ENCODE measurements around the gene MSLN. TPM values are rescaled to one million over a fixed set of nuclear protein-coding genes. Genes with fewer than 3 reads are reported as not detected.
"Not testable (repeated sequence)": the region's sequence is repeated elsewhere in the genome, so short reads cannot be mapped to it uniquely, and the experiment has no call there.

MSLN gene
- polyA plus RNA-seq, 1 of the 3 experiments (the other 2 are of a cell fraction), result 0.02 TPM

DNA sequence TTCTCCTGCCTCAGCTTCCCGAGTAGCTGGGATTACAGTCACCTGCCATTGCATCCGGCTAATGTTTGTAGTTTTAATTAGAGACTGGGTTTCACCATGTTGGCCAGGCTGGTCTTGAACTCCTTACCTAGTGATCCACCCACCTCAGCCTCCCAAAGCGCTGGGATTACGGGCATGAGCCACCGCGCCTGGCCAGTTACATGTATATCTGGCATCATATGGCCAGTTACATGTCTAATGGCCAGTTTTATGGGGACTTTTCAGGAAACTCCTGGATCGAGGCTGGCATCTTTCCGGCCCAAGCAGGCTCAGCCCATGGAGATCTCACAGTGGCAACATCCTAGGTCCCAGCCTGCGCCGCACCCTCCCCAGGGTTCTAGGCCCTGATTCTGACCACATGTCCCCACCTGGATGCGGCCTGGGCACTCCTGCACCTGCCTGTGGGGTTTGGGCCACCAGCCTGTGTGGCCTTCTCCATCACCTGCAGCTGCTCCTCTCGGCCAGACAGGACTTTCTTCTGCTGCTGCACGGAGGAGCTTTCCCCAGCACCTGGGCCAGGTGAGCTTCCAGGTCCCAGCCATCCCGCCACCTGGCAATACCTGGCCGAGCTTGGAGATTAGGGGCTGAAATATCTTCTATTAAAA is 18.4 kb upstream of the MSLN start:
- CTCF ChIA-PET, result interaction anchor here (0.9 to 4.5 kb wide), 12 partner anchors 11 to 356 kb away, joined by 3 to 41 read pairs (median 14); partner anchors contain the start of genes ANTKMT, CCDC78 and METRN
- no peak overlapping the region for H3K27ac ChIP-seq (ENCODE audit: low read depth in 2 of 2, low read length in 1 of 2)
- POLR2A ChIA-PET, result interaction anchor here (1.1 kb wide), 1 partner anchor 43 kb away, joined by 3 read pairs; no protein-coding TSS in a partner anchor

DNA sequence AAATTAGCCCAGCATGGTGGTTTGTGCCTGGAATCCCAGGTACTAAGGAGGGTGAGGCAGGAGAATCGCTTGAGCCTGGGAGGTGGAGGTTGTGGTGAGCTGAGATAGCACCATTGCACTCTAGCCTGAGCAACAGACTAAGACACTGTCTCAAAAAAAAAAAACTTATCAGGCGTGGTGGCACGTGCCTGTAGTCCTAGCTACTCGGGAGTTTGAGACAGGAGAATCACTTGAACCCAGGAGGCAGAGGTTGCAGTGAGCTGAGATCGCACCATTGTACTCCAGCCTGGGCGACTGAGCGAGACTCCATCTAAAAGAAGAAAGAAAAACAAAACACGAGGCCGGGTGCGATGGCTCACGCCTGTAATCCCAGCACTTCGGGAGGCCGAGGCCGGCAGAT is 17.6 kb upstream of the MSLN start:
- H3K27me3 ChIP-seq (ENCODE audit: insufficient read depth); H2AFZ ChIP-seq (ENCODE audit: low read depth); H3K9ac ChIP-seq; POLR2A ChIA-PET; H3K4me3 ChIP-seq (ENCODE audit: low read depth in 2 of 2, low read length in 1 of 2); H3K27ac ChIP-seq (ENCODE audit: low read depth in 2 of 2, low read length in 1 of 2); H3K36me3 ChIP-seq (replicated peaks in 1 of 2; ENCODE audit: control insufficient read depth in 1 of 2, insufficient read depth in 2 of 2, low read length in 1 of 2); H3F3A ChIP-seq (replicated peaks; ENCODE audit: insufficient read depth); H4K20me1 ChIP-seq (ENCODE audit: insufficient read depth); DNase-seq; H3K4me2 ChIP-seq; H3K9me3 ChIP-seq; H3K9me2 ChIP-seq: not testable (repeated sequence)
- peaks cover 0 to 10% of the 10 kb centered on the region in 2 experiments; a peak in 1 of 4 replicates for H3K4me1 ChIP-seq (ENCODE audit: control insufficient read depth in 1 of 2, insufficient read depth in 2 of 2, low read depth in 1 of 2, low read length in 1 of 2)
- CTCF ChIA-PET, result interaction anchor here (1.0 to 4.5 kb wide), 5 partner anchors 17 to 313 kb away, joined by 4 to 41 read pairs (median 5); partner anchors contain the start of gene CCDC78
- H3K79me2 ChIP-seq (ENCODE audit: insufficient read depth), result peaks cover 14% of the 10 kb centered on the region
- 88% methylated on average over 14 of the region's 14 CpGs for WGBS (ENCODE audit: low lambda C conversion rate)

More for the DNA sequence above, 18.4 kb upstream of the MSLN start:
- no peak overlapping the region for H2AFZ ChIP-seq (ENCODE audit: low read depth)
- no peaks in the 10 kb centered on the region for H4K20me1 ChIP-seq (ENCODE audit: insufficient read depth)
- no peak overlapping the region for H3K4me2 ChIP-seq
- H3K4me3 ChIP-seq (ENCODE audit: low read depth in 2 of 2, low read length in 1 of 2), result no peak overlapping the region
- DNase-seq, result no peak
- no peak overlapping the region for H3K9ac ChIP-seq
- WGBS (ENCODE audit: low lambda C conversion rate), result 97% methylated on average over 10 of the region's 15 CpGs
- H3K4me1 ChIP-seq (ENCODE audit: control insufficient read depth in 1 of 2, insufficient read depth in 2 of 2, low read depth in 1 of 2, low read length in 1 of 2), result peaks cover 0 to 10% of the 10 kb centered on the region in 2 experiments; a peak in 1 of 4 replicates
- peaks cover 0 to 8% of the 10 kb centered on the region in 2 experiments for H3K36me3 ChIP-seq (replicated peaks in 1 of 2; ENCODE audit: control insufficient read depth in 1 of 2, insufficient read depth in 2 of 2, low read length in 1 of 2)
- TF ChIP-seq, protein P1, sequence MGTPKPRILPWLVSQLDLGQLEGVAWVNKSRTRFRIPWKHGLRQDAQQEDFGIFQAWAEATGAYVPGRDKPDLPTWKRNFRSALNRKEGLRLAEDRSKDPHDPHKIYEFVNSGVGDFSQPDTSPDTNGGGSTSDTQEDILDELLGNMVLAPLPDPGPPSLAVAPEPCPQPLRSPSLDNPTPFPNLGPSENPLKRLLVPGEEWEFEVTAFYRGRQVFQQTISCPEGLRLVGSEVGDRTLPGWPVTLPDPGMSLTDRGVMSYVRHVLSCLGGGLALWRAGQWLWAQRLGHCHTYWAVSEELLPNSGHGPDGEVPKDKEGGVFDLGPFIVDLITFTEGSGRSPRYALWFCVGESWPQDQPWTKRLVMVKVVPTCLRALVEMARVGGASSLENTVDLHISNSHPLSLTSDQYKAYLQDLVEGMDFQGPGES (IDR thresholded peaks at IDR 0.05; ENCODE audit: low read depth, low read length), result no peak
- no peaks in the 10 kb centered on the region for H3K27me3 ChIP-seq (ENCODE audit: insufficient read depth)
- H3K9me2 ChIP-seq, result no peaks in the 10 kb centered on the region
- H3F3A ChIP-seq (replicated peaks; ENCODE audit: insufficient read depth), result no peaks in the 10 kb centered on the region
- H3K9me3 ChIP-seq, result no peaks in the 10 kb centered on the region
- peaks cover 14% of the 10 kb centered on the region for H3K79me2 ChIP-seq (ENCODE audit: insufficient read depth)

DNA sequence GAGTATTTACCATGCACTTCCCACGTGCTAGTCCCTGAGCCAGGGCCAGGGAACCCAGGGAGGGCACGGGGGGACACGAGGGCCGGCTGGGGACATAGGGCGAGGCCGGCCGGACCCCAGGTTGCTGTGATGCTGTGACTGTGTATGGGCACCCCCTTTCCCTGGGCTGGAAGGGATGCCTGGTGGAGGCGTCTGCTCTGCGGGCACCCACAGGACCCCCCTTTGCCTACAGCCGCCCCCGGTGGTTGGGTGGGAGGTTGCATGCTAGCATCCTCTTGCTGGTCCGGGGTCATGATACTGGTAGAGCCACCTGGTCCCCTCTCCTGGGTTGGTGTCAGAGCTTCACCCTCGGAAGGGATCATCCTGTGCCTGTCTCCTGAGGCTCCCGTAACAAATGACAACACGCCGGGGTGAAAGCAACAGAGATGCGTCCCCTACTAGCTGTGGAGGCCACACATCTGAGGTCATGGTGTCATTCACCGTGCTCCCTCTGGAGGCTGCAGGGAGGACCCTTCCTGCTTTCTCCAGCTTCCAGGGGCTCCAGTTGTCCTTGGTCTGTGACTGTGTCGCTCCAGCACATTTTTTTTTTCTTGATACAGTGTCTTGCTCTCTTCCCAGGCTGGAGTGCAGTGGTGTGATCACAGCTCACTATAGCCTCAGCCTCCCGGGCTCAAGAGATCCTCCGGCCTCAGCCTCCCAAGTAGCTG is 16.6 kb upstream of the MSLN start:
- Histone ChIP-seq H3K4me3 (ENCODE audit: low read depth in 2 of 2, low read length in 1 of 2) (no peak overlapping the region), H2AFZ (ENCODE audit: low read depth) (no peak overlapping the region), H3K79me2 (ENCODE audit: insufficient read depth) (peaks cover 14% of the 10 kb centered on the region), H3K36me3 (replicated peaks in 1 of 2; ENCODE audit: control insufficient read depth in 1 of 2, insufficient read depth in 2 of 2, low read length in 1 of 2) (no peaks in the 10 kb centered on the region), H4K20me1 (ENCODE audit: insufficient read depth) (no peaks in the 10 kb centered on the region), H3K4me1 (ENCODE audit: control insufficient read depth in 1 of 2, insufficient read depth in 2 of 2, low read depth in 1 of 2, low read length in 1 of 2) (peaks cover 0 to 10% of the 10 kb centered on the region in 2 experiments; a peak in 1 of 4 replicates), H3K9me3 (no peaks in the 10 kb centered on the region), H3K9me2 (no peaks in the 10 kb centered on the region), H3K4me2 (no peak overlapping the region), H3K9ac (no peak overlapping the region), H3K27ac (ENCODE audit: low read depth in 2 of 2, low read length in 1 of 2) (no peak overlapping the region), H3F3A (replicated peaks; ENCODE audit: insufficient read depth) (peaks cover 1% of the 10 kb centered on the region), H3K27me3 (ENCODE audit: insufficient read depth) (no peaks in the 10 kb centered on the region)
- CTCF ChIA-PET, result interaction anchor here (1.0 to 4.5 kb wide), 7 partner anchors 18 to 312 kb away, joined by 3 to 23 read pairs (median 4); partner anchors contain the start of genes ANTKMT and CCDC78
- DNase-seq, result peak; percentile 61
- TF ChIP-seq, protein P2, sequence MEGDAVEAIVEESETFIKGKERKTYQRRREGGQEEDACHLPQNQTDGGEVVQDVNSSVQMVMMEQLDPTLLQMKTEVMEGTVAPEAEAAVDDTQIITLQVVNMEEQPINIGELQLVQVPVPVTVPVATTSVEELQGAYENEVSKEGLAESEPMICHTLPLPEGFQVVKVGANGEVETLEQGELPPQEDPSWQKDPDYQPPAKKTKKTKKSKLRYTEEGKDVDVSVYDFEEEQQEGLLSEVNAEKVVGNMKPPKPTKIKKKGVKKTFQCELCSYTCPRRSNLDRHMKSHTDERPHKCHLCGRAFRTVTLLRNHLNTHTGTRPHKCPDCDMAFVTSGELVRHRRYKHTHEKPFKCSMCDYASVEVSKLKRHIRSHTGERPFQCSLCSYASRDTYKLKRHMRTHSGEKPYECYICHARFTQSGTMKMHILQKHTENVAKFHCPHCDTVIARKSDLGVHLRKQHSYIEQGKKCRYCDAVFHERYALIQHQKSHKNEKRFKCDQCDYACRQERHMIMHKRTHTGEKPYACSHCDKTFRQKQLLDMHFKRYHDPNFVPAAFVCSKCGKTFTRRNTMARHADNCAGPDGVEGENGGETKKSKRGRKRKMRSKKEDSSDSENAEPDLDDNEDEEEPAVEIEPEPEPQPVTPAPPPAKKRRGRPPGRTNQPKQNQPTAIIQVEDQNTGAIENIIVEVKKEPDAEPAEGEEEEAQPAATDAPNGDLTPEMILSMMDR (IDR thresholded peaks at IDR 0.05), result peak; percentile 27
- TF ChIP-seq GABPA (IDR thresholded peaks at IDR 0.05; ENCODE audit: low read depth), result no peak
- TF ChIP-seq NRF1 (IDR thresholded peaks at IDR 0.05; ENCODE audit: low read depth, low read length), result no peak
- 84% methylated on average over 14 of the region's 21 CpGs for WGBS (ENCODE audit: low lambda C conversion rate)
- POLR2A ChIA-PET, result no interaction called here
